Right kidney (tissue), 9 donors: ENCODE data around the gene CD8A.
A peak's percentile ranks its signal among the peaks of the same experiment; 100 is the strongest.
"Not testable (repeated sequence)": the region's sequence is repeated elsewhere in the genome, so short reads cannot be mapped to it uniquely, and the experiment has no call there.

Experiments used
- DNase-seq: peaks from one replicate; pipeline ENCODE4 v3.0.0-alpha.2; 2016
- long read RNA-seq, 8 donors: transcript quantifications; one replicate each; lab custom pipeline, GENCODE V29; 2026

Gene CD8A
- long read RNA-seq, donor 1 = 0 reads
- long read RNA-seq, donor 2 = 0 reads
- long read RNA-seq, donor 3 = 0 reads
- long read RNA-seq, donor 4 = 0 reads
- long read RNA-seq, donor 5 = 0 reads
- long read RNA-seq, donor 6 = 0 reads
- long read RNA-seq, donor 7 = 0 reads
- long read RNA-seq, donor 8 = 0 reads

- peak; percentile 41 for DNase-seq
Measured at GRCh38 chr2:86790676-86791572, at the start of gene CD8A. CD8A (minus strand) TSS chr2:86790913; CDS start chr2:86790825, 88 bp downstream.

- DNase-seq = not testable (repeated sequence)
Measured at GRCh38 chr2:86839871-86840548, 49.3 kb upstream of the CD8A start.

- DNase-seq = not testable (repeated sequence)
Measured at GRCh38 chr2:86839455-86839854, 48.7 kb upstream of the CD8A start.

- not testable (repeated sequence) for DNase-seq
Measured at GRCh38 chr2:86837714-86838113, 47.0 kb upstream of the CD8A start.

- not testable (repeated sequence) for DNase-seq
Measured at GRCh38 chr2:86836915-86837695, 46.4 kb upstream of the CD8A start.

- not testable (repeated sequence) for DNase-seq
Measured at GRCh38 chr2:86835548-86835889, 44.8 kb upstream of the CD8A start.

GRCh38 chr2:86833315-86833714, 42.6 kb upstream of the CD8A start:
- no peak for DNase-seq

- no peak for DNase-seq
Measured at GRCh38 chr2:86832334-86833096, 41.8 kb upstream of the CD8A start.

- DNase-seq = no peak
Measured at GRCh38 chr2:86831537-86831936, 40.8 kb upstream of the CD8A start.

GRCh38 chr2:86826951-86827350, 36.2 kb upstream of the CD8A start:
- no peak for DNase-seq

- no peak for DNase-seq
Measured at GRCh38 chr2:86825693-86826381, 35.1 kb upstream of the CD8A start.

- DNase-seq = no peak
Measured at GRCh38 chr2:86825036-86825692, 34.5 kb upstream of the CD8A start.

GRCh38 chr2:86822668-86823345, 32.1 kb upstream of the CD8A start:
- DNase-seq = no peak

GRCh38 chr2:86821842-86822241, 31.1 kb upstream of the CD8A start:
- no peak for DNase-seq

- DNase-seq = no peak
Measured at GRCh38 chr2:86821306-86821705, 30.6 kb upstream of the CD8A start.

- DNase-seq = no peak
Measured at GRCh38 chr2:86818957-86819356, 28.2 kb upstream of the CD8A start.

- no peak for DNase-seq
Measured at GRCh38 chr2:86818114-86818801, 27.5 kb upstream of the CD8A start.

- no peak for DNase-seq
Measured at GRCh38 chr2:86815611-86816010, 24.9 kb upstream of the CD8A start.

- peak; percentile 39 for DNase-seq
Measured at GRCh38 chr2:86809481-86810121, 18.9 kb upstream of the CD8A start.
